ENCODE results near the gene CCDC87. TPM values are rescaled to one million over a fixed set of nuclear protein-coding genes. Genes with fewer than 3 reads are reported as not detected.

The CCDC87 gene
- total and polyA plus RNA-seq, 4 donors = 0.12 to 0.67 (median 0.22) TPM

DNA sequence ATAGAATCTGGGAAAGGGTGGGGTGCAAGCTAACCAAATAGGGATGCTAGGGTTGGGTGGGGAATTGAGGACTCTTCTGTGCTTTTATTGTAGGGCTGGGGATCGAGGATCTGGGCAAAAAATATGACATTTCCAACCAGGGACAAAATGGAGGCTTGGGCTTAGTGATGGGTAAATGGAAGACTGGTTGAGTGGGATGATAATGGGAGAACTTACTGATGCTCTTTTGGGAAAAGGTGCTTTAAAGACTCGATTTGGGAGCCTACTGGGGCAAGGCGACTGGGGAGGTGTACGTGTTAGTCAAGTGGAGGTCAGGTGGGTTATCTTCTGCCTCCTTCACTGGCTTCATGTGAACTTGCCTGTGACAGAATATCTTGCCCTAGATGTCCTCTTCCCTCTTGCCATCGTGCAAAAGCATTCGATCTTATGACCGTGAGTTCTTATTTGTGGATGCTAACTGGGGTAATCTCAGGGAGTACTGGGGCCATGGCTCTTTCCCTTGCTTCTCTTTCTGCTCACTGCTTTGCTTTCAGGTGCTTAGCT lies 35.3 kb upstream of the CCDC87 start:
- Histone ChIP-seq H3K9me3 (ENCODE audit: control insufficient read depth in 4 of 4, insufficient read depth in 3 of 4, low read length in 3 of 4) (no peaks in the 10 kb centered on the region), H3K4me3 (no peak overlapping the region), H3K4me1 (ENCODE audit: control insufficient read depth in 5 of 5, insufficient read depth in 5 of 5, low read length in 5 of 5) (peaks cover 0 to 4% (median 0%) of the 10 kb centered on the region in 5 donors), H3K27me3 (ENCODE audit: control insufficient read depth in 3 of 3, insufficient read depth in 3 of 3, low read length in 2 of 3) (no peaks in the 10 kb centered on the region), H3K9ac (ENCODE audit: insufficient read depth in 1 of 2, low read length in 2 of 2) (no peak overlapping the region), H3K36me3 (ENCODE audit: control insufficient read depth in 4 of 4, insufficient read depth in 4 of 4, low read length in 4 of 4) (peaks cover 19 to 68% (median 57%) of the 10 kb centered on the region in 4 donors), H3K27ac (ENCODE audit: low read depth in 1 of 2, low read length in 1 of 2) (no peak overlapping the region)
- DNase-seq = no peak
- no peak for ATAC-seq (ENCODE audit: insufficient read depth, low FRiP score)
- TF ChIP-seq, protein P1, sequence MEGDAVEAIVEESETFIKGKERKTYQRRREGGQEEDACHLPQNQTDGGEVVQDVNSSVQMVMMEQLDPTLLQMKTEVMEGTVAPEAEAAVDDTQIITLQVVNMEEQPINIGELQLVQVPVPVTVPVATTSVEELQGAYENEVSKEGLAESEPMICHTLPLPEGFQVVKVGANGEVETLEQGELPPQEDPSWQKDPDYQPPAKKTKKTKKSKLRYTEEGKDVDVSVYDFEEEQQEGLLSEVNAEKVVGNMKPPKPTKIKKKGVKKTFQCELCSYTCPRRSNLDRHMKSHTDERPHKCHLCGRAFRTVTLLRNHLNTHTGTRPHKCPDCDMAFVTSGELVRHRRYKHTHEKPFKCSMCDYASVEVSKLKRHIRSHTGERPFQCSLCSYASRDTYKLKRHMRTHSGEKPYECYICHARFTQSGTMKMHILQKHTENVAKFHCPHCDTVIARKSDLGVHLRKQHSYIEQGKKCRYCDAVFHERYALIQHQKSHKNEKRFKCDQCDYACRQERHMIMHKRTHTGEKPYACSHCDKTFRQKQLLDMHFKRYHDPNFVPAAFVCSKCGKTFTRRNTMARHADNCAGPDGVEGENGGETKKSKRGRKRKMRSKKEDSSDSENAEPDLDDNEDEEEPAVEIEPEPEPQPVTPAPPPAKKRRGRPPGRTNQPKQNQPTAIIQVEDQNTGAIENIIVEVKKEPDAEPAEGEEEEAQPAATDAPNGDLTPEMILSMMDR (IDR thresholded peaks at IDR 0.05; ENCODE audit: control extremely low read depth, extremely low read depth) = no peak
- 92 to 94% methylated on average over 7 of the region's 7 CpGs for WGBS, 2 donors

DNA sequence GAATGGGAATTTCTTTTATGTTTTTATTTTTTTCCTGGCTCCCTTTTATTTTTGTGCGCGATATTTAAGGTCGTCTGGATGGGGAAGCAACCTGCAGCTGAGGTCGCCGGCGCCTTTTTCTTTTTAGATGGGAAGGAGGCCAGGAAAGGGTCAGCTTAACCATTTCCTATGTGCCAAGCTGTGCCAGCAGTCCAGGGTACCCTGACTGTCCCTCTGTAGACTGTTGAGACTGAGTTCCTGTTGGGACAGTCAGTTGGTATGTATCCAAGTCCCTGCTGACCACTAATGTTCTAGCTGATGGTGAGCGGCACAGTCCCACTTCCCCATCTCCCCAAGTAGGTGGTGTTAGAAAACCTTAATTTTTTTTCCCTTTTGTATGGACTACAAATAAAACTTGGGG lies 34.1 kb upstream of the CCDC87 start:
- peaks cover 0 to 9% (median 0%) of the 10 kb centered on the region in 5 donors for H3K4me1 ChIP-seq (ENCODE audit: control insufficient read depth in 5 of 5, insufficient read depth in 5 of 5, low read length in 5 of 5)
- ATAC-seq (ENCODE audit: insufficient read depth, low FRiP score) = no peak
- peaks cover 19 to 70% (median 60%) of the 10 kb centered on the region in 4 donors for H3K36me3 ChIP-seq (ENCODE audit: control insufficient read depth in 4 of 4, insufficient read depth in 4 of 4, low read length in 4 of 4)
- H3K4me3 ChIP-seq = no peak overlapping the region
- no peaks in the 10 kb centered on the region for H3K9me3 ChIP-seq (ENCODE audit: control insufficient read depth in 4 of 4, insufficient read depth in 3 of 4, low read length in 3 of 4)
- no peak overlapping the region for H3K27ac ChIP-seq (ENCODE audit: low read depth in 1 of 2, low read length in 1 of 2)
- H3K27me3 ChIP-seq (ENCODE audit: control insufficient read depth in 3 of 3, insufficient read depth in 3 of 3, low read length in 2 of 3) = no peaks in the 10 kb centered on the region
- TF ChIP-seq, protein P1 (IDR thresholded peaks at IDR 0.05; ENCODE audit: control extremely low read depth, extremely low read depth) = no peak
- no peak overlapping the region for H3K9ac ChIP-seq (ENCODE audit: insufficient read depth in 1 of 2, low read length in 2 of 2)
- 63 to 79% methylated on average over 7 of the region's 7 CpGs for WGBS, 2 donors
- DNase-seq = no peak

DNA sequence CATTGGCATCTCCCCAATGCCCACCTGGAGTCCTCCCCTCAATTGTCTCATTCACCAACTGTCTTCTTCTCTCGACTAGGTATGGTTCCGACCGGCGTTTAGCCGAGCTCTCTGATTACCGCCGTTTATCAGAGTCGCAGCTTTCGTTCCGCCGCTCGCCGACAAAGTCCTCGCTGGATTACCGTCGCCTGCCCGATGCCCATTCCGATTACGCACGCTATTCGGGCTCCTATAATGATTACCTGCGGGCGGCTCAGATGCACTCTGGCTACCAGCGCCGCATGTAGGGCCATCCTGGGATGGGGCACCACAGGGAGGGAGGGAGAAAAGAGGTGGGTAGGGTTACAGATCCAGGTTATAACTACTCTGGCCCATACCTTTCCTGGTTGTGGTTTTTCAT lies 33.5 kb upstream of the CCDC87 start:
- Histone ChIP-seq H3K9me3 (ENCODE audit: control insufficient read depth in 4 of 4, insufficient read depth in 3 of 4, low read length in 3 of 4) (no peaks in the 10 kb centered on the region), H3K4me1 (ENCODE audit: control insufficient read depth in 5 of 5, insufficient read depth in 5 of 5, low read length in 5 of 5) (peaks cover 0 to 10% (median 0%) of the 10 kb centered on the region in 5 donors), H3K27ac (ENCODE audit: low read depth in 1 of 2, low read length in 1 of 2) (no peak overlapping the region), H3K4me3 (no peak overlapping the region), H3K27me3 (ENCODE audit: control insufficient read depth in 3 of 3, insufficient read depth in 3 of 3, low read length in 2 of 3) (no peaks in the 10 kb centered on the region), H3K9ac (ENCODE audit: insufficient read depth in 1 of 2, low read length in 2 of 2) (no peak overlapping the region), H3K36me3 (ENCODE audit: control insufficient read depth in 4 of 4, insufficient read depth in 4 of 4, low read length in 4 of 4) (peaks cover 19 to 67% (median 60%) of the 10 kb centered on the region in 4 donors)
- TF ChIP-seq, protein P1 (IDR thresholded peaks at IDR 0.05; ENCODE audit: control extremely low read depth, extremely low read depth) = no peak
- DNase-seq (no peak), ATAC-seq (ENCODE audit: insufficient read depth, low FRiP score) (no peak)
- WGBS, 2 donors = 96 to 97% methylated on average over 25 of the region's 25 CpGs

DNA sequence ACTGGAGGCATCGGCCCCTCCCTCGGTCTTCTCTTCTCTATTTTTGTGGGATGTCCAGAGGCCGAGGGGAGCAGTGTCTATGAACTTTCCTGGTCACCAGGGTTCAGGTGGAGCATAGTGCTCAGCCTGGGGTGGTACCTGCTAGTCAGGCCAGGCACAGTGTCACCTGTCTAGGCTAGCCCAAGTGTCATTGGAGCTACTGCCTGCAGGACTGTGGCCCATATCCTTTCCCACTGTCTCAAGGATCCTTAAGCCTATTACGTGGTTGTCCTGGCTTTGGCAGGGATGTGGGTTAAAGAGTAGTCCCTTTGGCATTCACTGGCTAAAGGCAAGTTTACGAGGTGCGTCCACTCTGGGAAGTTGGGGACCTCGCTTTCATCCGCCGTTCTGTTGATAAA lies 32.9 kb upstream of the CCDC87 start:
- ATAC-seq (ENCODE audit: insufficient read depth, low FRiP score) = no peak
- TF ChIP-seq, protein P1 (IDR thresholded peaks at IDR 0.05; ENCODE audit: control extremely low read depth, extremely low read depth) = no peak
- no peak for DNase-seq
- Histone ChIP-seq H3K36me3 (ENCODE audit: control insufficient read depth in 4 of 4, insufficient read depth in 4 of 4, low read length in 4 of 4) (peaks cover 19 to 67% (median 61%) of the 10 kb centered on the region in 4 donors), H3K9me3 (ENCODE audit: control insufficient read depth in 4 of 4, insufficient read depth in 3 of 4, low read length in 3 of 4) (no peaks in the 10 kb centered on the region), H3K9ac (ENCODE audit: insufficient read depth in 1 of 2, low read length in 2 of 2) (no peak overlapping the region), H3K4me1 (ENCODE audit: control insufficient read depth in 5 of 5, insufficient read depth in 5 of 5, low read length in 5 of 5) (peaks cover 0 to 10% (median 0%) of the 10 kb centered on the region in 5 donors), H3K27ac (ENCODE audit: low read depth in 1 of 2, low read length in 1 of 2) (no peak overlapping the region), H3K4me3 (no peak overlapping the region), H3K27me3 (ENCODE audit: control insufficient read depth in 3 of 3, insufficient read depth in 3 of 3, low read length in 2 of 3) (no peaks in the 10 kb centered on the region)
- 95 to 97% methylated on average over 9 of the region's 9 CpGs for WGBS, 2 donors

Measured in lung (tissue), 12 donors.